ENCODE results near the gene CD8B2.

DNA sequence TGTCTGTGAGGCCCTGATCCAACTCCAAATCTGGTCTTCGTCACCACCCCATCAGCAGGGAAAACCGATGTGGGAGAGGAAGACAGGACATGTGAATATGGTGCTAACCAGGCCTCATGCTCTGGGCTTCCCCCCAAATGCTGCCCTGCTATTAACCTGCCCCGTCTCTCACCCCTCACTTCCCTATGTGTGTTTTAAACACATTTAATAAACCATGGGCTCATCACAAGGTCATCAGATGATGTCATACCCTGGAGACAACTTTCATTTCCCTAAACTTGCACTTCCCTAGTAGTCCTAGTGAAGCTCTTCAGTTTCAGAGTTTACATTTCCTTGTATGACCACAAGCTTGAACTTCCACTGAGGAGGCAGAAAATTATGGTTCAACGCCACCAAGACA, 49.9 kb downstream of the CD8B2 start:
- TF ChIP-seq, protein P1, sequence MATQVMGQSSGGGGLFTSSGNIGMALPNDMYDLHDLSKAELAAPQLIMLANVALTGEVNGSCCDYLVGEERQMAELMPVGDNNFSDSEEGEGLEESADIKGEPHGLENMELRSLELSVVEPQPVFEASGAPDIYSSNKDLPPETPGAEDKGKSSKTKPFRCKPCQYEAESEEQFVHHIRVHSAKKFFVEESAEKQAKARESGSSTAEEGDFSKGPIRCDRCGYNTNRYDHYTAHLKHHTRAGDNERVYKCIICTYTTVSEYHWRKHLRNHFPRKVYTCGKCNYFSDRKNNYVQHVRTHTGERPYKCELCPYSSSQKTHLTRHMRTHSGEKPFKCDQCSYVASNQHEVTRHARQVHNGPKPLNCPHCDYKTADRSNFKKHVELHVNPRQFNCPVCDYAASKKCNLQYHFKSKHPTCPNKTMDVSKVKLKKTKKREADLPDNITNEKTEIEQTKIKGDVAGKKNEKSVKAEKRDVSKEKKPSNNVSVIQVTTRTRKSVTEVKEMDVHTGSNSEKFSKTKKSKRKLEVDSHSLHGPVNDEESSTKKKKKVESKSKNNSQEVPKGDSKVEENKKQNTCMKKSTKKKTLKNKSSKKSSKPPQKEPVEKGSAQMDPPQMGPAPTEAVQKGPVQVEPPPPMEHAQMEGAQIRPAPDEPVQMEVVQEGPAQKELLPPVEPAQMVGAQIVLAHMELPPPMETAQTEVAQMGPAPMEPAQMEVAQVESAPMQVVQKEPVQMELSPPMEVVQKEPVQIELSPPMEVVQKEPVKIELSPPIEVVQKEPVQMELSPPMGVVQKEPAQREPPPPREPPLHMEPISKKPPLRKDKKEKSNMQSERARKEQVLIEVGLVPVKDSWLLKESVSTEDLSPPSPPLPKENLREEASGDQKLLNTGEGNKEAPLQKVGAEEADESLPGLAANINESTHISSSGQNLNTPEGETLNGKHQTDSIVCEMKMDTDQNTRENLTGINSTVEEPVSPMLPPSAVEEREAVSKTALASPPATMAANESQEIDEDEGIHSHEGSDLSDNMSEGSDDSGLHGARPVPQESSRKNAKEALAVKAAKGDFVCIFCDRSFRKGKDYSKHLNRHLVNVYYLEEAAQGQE (IDR thresholded peaks at IDR 0.05; ENCODE audit: insufficient read depth in 1 of 2, low read depth in 2 of 2, low read length in 1 of 2) = no peak
- TF ChIP-seq, protein P2, sequence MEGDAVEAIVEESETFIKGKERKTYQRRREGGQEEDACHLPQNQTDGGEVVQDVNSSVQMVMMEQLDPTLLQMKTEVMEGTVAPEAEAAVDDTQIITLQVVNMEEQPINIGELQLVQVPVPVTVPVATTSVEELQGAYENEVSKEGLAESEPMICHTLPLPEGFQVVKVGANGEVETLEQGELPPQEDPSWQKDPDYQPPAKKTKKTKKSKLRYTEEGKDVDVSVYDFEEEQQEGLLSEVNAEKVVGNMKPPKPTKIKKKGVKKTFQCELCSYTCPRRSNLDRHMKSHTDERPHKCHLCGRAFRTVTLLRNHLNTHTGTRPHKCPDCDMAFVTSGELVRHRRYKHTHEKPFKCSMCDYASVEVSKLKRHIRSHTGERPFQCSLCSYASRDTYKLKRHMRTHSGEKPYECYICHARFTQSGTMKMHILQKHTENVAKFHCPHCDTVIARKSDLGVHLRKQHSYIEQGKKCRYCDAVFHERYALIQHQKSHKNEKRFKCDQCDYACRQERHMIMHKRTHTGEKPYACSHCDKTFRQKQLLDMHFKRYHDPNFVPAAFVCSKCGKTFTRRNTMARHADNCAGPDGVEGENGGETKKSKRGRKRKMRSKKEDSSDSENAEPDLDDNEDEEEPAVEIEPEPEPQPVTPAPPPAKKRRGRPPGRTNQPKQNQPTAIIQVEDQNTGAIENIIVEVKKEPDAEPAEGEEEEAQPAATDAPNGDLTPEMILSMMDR (IDR thresholded peaks at IDR 0.05) = no peak
- TF ChIP-seq SIN3A (IDR thresholded peaks at IDR 0.05; ENCODE audit: borderline replicate concordance, insufficient read depth, low read depth, low read length) (no peak), POLR2AphosphoS5 (IDR thresholded peaks at IDR 0.05; ENCODE audit: low read depth, low read length) (no peak)

Measured in Panc1 (cell line).